Activated T-cell treated with anti-CD3 and anti-CD28 coated beads for 4 hours (primary cell): ENCODE results near the gene FAM210B.
"Not testable (repeated sequence)": the region's sequence is repeated elsewhere in the genome, so short reads cannot be mapped to it uniquely, and the experiment has no call there.

Experiments
- DNase-seq: peaks from one replicate; pipeline ENCODE4 v3.0.0-alpha.2; 2020

FAM210B gene

DNA sequence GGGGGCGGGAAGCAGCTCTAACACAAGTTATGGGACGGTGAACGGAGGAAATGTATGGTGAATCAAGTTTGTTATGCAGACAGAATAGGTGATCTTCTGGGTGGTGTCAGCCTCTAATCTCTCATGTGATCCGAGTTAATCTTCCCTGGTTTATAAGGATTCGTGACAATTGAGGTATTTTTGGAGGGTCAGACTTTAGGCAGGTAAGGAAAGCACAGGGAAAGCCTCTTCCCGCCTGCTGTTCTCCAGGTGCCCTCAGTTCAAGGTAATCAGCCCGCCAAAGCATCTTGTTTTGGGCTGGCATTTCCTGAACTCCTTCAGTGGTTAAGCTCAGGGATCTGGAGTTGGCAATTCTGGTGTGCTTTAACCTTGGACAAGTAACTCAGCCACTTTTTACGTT, 34.9 kb downstream of the FAM210B start:
- DNase-seq = no peak

DNA sequence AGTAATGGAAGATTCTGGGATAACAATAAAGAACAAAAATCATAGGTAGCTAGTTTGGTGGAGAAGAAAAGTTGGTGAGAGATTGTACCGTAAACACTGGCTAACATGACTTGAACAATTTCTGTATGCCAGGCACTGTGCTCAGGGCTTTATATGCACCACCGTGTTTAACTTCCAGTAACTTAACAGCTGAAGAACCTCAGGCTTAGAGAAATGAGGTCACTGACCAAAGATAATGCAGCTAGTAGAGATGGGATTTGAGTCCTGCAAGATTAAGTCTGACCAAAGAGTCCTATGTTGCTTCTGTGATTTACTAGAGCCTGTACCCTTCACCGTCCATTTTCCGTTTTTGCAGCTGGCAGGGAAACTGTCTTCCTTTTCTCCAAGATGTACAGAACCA, 36.4 kb downstream of the FAM210B start:
- DNase-seq = no peak

DNA sequence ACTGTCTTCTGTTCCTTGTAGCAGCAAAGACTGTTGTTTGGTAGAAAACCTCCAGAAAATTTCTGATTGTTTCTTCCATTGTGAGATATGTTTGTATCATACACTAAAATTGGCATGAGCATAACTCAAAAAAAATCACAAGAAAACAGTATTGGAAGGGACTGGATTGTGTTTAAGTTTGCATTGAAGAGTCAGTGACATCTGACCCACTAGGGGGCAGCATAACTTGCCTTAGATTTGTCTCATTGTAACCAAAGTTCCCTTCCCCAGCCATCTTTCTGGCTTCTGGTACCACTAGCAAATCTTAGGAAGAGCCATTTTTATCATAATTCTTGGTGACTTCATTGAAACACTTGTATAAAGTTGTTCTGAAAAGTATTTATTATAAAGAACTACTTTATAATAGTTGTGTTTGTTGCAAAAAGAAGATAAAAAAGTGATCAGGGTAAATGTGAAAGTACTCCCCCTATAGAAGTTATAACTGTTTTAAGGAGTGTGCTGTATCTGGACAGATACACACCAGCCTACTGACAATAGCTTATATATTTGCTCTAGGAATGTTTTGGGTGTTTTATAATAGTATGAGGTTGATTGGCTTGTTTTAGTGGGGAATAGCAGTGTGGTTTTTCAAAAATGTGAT, 41.3 kb downstream of the FAM210B start:
- peak; percentile 64 for DNase-seq

DNA sequence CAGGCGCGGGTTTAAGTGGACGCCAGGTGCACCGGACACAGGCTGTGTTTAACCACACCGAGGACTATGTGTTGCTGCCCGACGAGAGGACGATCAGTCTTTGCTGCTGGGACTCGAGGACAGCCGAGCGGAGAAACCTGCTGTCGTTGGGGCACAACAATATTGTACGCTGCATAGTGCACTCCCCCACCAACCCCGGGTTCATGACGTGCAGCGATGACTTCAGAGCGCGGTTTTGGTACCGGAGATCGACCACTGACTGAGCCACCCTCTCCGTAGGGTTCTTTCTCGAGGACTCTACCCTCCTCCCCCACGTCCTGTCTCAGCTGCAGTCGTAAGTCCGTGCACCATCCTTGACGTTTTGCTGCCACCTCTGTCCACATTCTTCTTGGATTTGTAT, 44.7 kb downstream of the FAM210B start:
- no peak for DNase-seq

DNA sequence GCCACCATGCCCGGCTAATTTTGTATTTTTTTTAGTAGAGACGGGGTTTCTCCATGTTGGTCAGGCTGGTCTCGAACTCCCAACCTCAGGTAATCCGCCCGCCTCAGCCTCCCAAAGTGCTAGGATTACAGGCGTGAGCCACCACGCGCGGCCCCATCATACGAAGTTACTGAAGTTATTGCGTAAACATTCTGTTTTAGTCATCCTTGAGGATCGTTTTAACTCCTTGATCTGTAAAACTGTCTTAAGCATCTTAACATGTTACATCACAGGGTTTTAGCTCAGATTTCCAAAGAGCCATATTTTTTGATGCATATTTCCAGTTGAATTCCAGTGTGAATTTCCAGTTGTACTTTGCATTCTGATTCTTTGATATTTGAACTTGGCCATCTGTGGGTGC, 46.6 kb downstream of the FAM210B start:
- DNase-seq = not testable (repeated sequence)

DNA sequence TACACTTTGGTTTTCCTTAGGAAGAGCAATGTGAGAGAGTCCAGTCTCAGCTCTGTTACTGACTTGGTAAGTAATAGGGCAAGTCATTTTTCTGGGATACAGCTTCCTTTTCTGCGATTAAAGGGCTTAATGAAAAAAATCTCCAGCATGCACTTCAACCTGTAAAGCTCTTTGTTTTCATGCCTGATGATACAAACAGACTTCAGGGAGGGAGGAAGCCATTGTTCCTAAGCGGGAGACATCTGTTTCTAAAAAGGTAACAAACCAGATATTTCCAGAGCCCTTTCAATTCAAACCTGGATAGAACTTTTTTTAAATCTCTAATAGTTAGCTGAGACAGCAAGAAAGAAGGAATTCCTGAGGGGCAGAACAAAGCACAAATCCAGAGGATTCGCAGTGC, 48.1 kb downstream of the FAM210B start:
- DNase-seq = no peak

DNA sequence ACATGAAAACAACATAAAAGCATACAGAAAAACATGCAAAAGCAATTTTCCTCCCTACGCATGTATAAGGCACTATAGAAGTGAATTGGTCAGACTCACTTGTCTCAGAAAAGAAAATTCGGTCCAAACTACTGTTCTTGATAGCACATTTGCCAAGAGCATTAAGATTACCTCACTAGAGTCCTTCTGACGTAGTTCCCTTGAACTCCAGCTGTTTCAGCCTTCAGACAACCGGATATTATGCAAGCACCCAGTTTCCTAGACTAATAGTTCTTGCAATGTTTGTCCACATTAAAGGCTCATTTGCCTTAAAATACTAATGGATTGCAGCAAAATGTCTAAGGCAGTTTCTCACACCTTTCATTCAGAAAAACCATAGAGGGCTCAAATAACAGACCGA, 50.7 kb downstream of the FAM210B start:
- no peak for DNase-seq

DNA sequence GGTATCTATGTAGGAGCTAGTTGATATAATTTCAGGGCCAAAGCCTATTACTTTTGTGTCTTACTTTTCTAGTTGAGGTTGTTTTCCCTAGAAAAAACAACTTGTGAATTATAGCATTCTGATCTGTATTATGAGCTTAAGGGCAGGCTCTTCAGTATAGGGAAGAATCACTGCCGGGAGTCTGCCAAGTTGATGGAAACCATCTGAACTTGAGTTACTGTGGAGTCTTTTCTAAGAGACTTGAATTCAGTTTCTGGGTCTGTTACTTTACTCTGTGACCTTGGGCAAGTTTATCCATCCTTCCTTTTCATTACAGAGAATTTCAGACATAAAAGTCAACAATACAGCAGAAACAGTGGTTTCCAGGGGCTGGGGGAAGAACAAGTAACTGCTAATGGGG, 51.2 kb downstream of the FAM210B start:
- no peak for DNase-seq

DNA sequence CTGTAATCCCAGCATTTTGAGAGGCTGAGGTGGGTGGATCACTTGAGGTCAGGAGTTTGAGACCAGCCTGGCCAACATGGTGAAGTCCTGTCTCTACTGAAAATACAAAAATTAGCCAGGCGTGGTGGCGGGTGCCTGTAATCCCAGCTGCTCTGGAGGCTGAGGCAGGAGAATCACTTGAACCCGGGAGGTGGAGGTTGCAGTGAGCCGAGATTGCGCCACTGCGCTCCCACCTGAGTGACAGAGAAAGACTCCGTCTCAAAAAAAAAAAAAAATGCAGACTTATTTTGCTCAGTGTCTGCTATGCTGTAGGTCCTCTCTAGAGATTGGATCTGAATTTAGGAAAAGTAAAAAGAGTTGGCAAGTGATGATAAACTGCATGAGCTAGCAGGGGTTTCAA, 52.5 kb downstream of the FAM210B start:
- DNase-seq = not testable (repeated sequence)

DNA sequence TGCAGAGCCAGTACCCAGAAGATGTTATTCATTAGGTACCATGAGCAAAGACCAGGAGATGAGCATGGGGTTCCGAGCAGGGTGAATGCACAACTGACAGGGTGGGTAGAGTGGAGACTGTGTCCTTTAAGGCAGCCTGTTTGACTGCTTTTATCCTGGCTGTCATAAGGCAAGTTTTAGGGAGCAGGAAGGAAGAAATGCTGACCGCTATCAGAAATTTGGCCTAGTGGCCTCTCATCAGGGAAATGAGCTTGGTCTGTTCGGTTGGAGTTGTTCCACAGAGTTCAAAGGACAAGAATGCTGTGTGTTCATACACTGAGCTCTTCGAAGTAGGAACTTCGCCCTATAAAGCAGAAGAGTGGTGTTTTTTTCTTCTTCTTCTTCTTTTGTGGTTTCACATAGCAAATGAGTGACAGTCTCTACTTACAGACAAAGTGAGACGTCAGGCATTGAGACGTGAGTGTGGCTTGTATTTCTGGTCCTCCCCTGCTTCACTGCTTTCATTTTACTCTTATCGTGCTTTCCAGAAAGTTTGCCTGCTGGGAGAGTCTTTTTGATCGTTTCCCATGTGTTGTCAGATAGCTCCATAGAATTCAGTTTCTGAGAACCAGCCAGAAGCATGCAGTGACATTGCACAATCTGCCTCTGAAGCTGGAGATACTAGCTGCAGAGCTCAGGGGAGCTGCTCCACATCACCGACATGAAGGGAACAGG, 53.1 kb downstream of the FAM210B start, which contains the start of gene CASS4:
Gene CASS4 (plus strand): TSS at position 502 of the 714 bp plus-strand sequence. CDS start 199 bp downstream, at position 701.
- DNase-seq = no peak

DNA sequence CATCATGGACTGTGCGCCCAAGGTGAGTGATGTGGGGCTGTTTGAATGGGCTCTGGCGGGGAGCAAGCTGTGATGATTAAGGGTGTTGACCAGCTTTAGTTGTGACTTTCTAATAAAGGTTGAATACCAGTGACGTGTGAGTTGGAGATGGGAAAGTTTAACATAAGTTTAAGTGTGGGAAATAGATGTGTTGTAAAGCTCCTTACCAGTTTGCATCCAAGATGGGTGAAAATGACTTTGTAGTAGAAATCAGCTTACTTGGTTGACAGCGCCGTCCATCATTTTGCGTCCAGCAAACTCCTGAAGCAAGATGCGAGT, 53.7 kb downstream of the FAM210B start:
- DNase-seq = no peak

DNA sequence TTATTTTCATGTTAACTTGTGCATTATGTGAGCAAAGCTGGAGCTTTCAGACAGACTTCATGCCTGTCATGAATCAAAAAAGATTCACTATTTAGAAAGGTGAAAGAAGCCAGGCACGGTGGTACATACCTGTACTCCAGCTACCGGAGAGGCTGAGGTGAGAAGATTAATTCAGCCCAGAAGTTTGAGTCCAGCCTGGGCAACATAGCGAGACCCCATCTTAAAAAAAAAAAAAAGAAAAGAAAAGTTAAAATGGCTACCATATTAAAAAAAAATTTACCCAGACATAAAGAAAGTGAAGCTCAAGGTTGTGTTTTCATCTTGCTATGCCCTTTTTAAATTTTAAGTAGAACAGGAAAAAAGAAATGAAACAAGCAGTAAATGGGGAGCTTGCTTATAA, 54.2 kb downstream of the FAM210B start:
- DNase-seq = no peak

DNA sequence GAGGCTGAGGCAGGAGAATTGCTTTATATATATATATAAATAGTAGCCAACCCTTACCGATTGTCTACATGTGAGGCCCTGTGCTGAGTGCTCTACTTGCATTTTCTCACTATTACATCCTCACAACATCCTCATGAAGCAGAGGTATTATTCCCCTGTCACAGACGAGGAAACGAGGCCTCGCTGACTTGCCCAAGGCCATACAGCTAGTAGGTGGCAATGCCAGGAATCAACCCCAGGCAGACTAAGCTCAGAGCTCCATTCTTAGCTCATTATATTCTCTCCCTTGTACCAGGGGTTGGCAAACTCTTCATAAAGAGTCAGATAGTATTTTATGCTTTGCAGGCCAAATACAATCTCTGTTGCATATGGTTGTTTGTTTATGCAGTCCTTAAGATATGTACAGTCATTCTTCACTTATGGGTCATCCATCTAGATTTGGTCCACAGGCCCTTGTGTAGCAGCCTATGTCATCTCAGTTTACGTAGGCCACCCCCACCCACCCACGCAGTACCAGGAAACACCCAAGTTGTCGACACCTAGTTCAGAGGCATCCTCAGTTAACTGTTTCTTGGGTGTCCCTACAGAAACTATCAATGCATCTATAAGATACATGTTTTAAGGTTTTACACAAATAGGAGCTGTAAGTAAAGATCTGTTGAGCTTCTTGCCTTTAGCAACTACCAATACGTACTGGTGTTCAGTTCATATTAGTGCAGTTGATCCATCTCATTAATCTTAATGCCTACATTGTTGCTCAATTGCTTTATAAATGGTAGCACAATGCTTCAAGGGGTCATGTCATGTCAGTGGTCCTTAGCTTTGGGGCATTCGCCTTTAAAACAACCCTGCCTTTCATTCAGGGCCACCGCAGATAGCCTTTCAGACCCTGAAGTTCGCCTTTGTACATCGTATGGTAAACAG, 56.3 kb downstream of the FAM210B start:
- peak; percentile 59 for DNase-seq

DNA sequence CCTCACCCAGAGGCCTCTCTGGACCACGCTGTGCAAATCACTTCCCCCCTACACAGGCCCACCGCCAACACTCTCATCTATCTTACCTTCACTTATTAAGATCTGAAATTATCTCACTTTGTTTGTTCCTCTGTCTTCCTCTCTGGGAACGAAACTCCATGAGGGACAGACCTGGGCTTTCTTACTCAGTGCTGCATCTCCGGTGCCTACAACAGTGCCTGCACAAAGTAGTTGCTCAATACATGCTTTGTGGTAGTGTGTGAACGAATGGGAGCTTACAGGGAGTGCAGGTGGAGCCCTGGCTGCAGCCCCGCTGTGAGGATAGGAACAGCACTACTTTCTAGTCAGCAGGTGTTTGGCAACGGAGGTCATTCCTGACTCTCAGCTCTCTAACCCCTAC, 58.6 kb downstream of the FAM210B start:
- no peak for DNase-seq

DNA sequence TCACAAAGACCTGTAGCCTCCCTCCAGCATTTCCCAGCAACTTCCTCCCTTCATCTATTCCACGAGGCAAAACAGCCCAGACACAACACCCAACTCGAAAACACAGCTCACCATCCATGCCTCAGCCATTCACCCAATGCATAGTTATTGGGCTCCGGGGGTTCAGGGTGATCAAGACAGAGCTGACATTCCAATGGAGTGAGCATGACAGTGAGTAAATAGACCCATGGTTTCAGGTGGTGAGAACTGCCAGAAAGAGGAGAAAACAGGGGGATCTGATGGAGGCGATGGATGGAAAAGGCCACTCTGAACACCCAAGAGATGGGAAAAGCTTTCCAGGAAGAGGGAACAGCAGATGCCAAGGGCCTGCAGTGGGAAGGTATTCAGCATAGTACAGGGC, 59.1 kb downstream of the FAM210B start:
- DNase-seq = no peak
